Measurements from ENCODE around the gene VPS11. TPM values are rescaled to one million over a fixed set of nuclear protein-coding genes. Genes with fewer than 3 reads are reported as not detected.
A peak's percentile ranks its signal among the peaks of the same experiment; 100 is the strongest.

Gene VPS11
- polyA plus RNA-seq, 3 donors, result 28.6 to 56.6 (median 43.3) TPM

DNA sequence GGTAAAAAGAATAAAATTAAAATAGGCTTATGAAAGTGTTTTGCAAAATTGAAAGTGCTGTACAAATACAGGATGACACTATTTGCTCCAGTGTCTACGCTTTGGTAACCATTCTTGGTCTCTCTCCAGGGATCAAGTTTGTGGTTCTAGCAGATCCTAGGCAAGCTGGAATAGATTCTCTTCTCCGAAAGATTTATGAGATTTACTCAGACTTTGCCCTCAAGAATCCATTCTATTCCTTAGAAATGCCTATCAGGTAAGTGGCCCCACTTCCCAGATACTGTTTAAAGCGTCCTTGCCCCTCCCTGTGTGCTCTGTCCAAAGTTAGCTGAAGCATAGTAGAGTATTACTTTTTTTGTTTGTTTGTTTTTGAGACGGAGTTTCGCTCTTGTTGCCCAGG, 46.0 kb upstream of the VPS11 start:
- Histone ChIP-seq H2AFZ (ENCODE audit: insufficient read depth, low read depth, low read length, poor library complexity, severe bottlenecking) (no peak overlapping the region), H3K27ac (ENCODE audit: low read depth in 1 of 2, low read length in 2 of 2) (peak overlapping the region in 1 of 2 donors; percentile 37), H3K9me3 (replicated peaks in 1 of 2; ENCODE audit: control insufficient read depth in 1 of 2, insufficient read depth in 1 of 2, low read length in 2 of 2) (no peaks in the 10 kb centered on the region), H3K27me3 (ENCODE audit: control insufficient read depth in 2 of 2, insufficient read depth in 2 of 2, low read length in 2 of 2) (no peaks in the 10 kb centered on the region), H3K79me2 (ENCODE audit: insufficient read depth, low read length) (peaks cover 53% of the 10 kb centered on the region), H3K4me2 (replicated peaks; ENCODE audit: extremely low read depth, low read length, poor library complexity, severe bottlenecking) (no peak overlapping the region), H3K36me3 (replicated peaks in 1 of 2; ENCODE audit: control insufficient read depth in 1 of 2, insufficient read depth in 2 of 2, low read length in 2 of 2) (peaks cover 45 to 63% of the 10 kb centered on the region in 2 donors), H3K4me1 (ENCODE audit: control insufficient read depth in 1 of 2, insufficient read depth in 2 of 2, low read length in 2 of 2) (peaks cover 21 to 31% of the 10 kb centered on the region in 2 donors), H3K9ac (ENCODE audit: insufficient read depth, low read length, poor library complexity, severe bottlenecking) (no peak overlapping the region), H4K20me1 (ENCODE audit: insufficient read depth, low read length) (peaks cover 3% of the 10 kb centered on the region), H3K4me3 (replicated peaks in 1 of 3; ENCODE audit: low read depth in 2 of 3, low read length in 3 of 3) (no peak overlapping the region)
- H3K9me3 Mint-ChIP-seq, result no peaks in the 10 kb centered on the region
- H3K4me1 Mint-ChIP-seq, result peaks cover 20% of the 10 kb centered on the region
- peak overlapping the region in 3 of 7 donors; percentile 18 to 53 (median 46) for H3K27ac Mint-ChIP-seq
- H3K4me3 Mint-ChIP-seq, result no peak overlapping the region
- WGBS (ENCODE audit: insufficient coverage), result 93% methylated on average over 3 of the region's 5 CpGs
- peaks cover 43 to 65% of the 10 kb centered on the region in 2 donors for H3K36me3 Mint-ChIP-seq
- TF ChIP-seq, protein P1, sequence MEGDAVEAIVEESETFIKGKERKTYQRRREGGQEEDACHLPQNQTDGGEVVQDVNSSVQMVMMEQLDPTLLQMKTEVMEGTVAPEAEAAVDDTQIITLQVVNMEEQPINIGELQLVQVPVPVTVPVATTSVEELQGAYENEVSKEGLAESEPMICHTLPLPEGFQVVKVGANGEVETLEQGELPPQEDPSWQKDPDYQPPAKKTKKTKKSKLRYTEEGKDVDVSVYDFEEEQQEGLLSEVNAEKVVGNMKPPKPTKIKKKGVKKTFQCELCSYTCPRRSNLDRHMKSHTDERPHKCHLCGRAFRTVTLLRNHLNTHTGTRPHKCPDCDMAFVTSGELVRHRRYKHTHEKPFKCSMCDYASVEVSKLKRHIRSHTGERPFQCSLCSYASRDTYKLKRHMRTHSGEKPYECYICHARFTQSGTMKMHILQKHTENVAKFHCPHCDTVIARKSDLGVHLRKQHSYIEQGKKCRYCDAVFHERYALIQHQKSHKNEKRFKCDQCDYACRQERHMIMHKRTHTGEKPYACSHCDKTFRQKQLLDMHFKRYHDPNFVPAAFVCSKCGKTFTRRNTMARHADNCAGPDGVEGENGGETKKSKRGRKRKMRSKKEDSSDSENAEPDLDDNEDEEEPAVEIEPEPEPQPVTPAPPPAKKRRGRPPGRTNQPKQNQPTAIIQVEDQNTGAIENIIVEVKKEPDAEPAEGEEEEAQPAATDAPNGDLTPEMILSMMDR (IDR thresholded peaks at IDR 0.05), result no peak
- H3K27me3 Mint-ChIP-seq (ENCODE audit: low read depth in 3 of 3), result peaks cover 0 to 1% (median 0%) of the 10 kb centered on the region in 3 donors
- DNase-seq, result no peak
- intact Hi-C loops (cut with micrococcal nuclease), result no loop called here

DNA sequence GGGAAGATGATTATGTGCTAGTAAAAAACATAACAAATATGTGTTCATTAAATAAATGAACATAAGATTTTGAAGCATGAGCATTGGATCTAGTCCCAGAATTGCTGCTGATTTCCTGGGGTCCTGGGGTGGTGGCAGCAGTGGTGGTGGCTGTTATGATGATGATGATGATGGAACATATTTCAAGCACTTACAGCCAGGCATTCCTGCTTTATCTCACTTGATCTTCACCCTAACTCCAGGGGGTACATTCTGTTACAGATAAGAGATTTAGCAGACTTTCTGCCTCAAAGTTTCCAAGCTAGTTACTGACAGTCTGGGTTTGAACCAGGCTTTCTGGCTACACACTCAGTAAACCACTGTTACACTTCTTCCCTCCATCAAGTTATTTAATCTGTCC, 43.9 kb upstream of the VPS11 start:
- intact Hi-C loops (cut with micrococcal nuclease), result no loop called here
- Mint-ChIP-seq H3K36me3 (peaks cover 47 to 68% of the 10 kb centered on the region in 2 donors), H3K9me3 (no peaks in the 10 kb centered on the region), H3K4me3 (no peak overlapping the region), H3K4me1 (peaks cover 14% of the 10 kb centered on the region), H3K27me3 (ENCODE audit: low read depth in 3 of 3) (peaks cover 0 to 1% (median 0%) of the 10 kb centered on the region in 3 donors), H3K27ac (peak overlapping the region in 1 of 7 donors; percentile 7)
- H3K36me3 ChIP-seq (replicated peaks in 1 of 2; ENCODE audit: control insufficient read depth in 1 of 2, insufficient read depth in 2 of 2, low read length in 2 of 2), result peaks cover 43 to 62% of the 10 kb centered on the region in 2 donors
- no peak overlapping the region for H2AFZ ChIP-seq (ENCODE audit: insufficient read depth, low read depth, low read length, poor library complexity, severe bottlenecking)
- TF ChIP-seq, protein P1 (IDR thresholded peaks at IDR 0.05), result no peak
- peaks cover 12 to 18% of the 10 kb centered on the region in 2 donors for H3K4me1 ChIP-seq (ENCODE audit: control insufficient read depth in 1 of 2, insufficient read depth in 2 of 2, low read length in 2 of 2)
- no peaks in the 10 kb centered on the region for H3K9me3 ChIP-seq (replicated peaks in 1 of 2; ENCODE audit: control insufficient read depth in 1 of 2, insufficient read depth in 1 of 2, low read length in 2 of 2)
- no peak overlapping the region for H3K4me2 ChIP-seq (replicated peaks; ENCODE audit: extremely low read depth, low read length, poor library complexity, severe bottlenecking)
- H3K79me2 ChIP-seq (ENCODE audit: insufficient read depth, low read length), result peaks cover 38% of the 10 kb centered on the region
- H3K4me3 ChIP-seq (replicated peaks in 1 of 3; ENCODE audit: low read depth in 2 of 3, low read length in 3 of 3), result no peak overlapping the region
- no peak for DNase-seq
- H3K9ac ChIP-seq (ENCODE audit: insufficient read depth, low read length, poor library complexity, severe bottlenecking), result no peak overlapping the region
- peak overlapping the region in 1 of 2 donors; percentile 31 for H3K27ac ChIP-seq (ENCODE audit: low read depth in 1 of 2, low read length in 2 of 2)
- H3K27me3 ChIP-seq (ENCODE audit: control insufficient read depth in 2 of 2, insufficient read depth in 2 of 2, low read length in 2 of 2), result no peaks in the 10 kb centered on the region
- peaks cover 3% of the 10 kb centered on the region for H4K20me1 ChIP-seq (ENCODE audit: insufficient read depth, low read length)

Measured in CD14-positive monocyte (primary cell).